HS-27A (cell line): ENCODE measurements around the gene ZNF544.
A peak's percentile ranks its signal among the peaks of the same experiment; 100 is the strongest.

Experiments used
- DNase-seq: peaks from one replicate; pipeline ENCODE4 v3.0.0-alpha.2; 2012; ENCODE audit warnings: low read depth, missing footprints

Gene ZNF544

DNA sequence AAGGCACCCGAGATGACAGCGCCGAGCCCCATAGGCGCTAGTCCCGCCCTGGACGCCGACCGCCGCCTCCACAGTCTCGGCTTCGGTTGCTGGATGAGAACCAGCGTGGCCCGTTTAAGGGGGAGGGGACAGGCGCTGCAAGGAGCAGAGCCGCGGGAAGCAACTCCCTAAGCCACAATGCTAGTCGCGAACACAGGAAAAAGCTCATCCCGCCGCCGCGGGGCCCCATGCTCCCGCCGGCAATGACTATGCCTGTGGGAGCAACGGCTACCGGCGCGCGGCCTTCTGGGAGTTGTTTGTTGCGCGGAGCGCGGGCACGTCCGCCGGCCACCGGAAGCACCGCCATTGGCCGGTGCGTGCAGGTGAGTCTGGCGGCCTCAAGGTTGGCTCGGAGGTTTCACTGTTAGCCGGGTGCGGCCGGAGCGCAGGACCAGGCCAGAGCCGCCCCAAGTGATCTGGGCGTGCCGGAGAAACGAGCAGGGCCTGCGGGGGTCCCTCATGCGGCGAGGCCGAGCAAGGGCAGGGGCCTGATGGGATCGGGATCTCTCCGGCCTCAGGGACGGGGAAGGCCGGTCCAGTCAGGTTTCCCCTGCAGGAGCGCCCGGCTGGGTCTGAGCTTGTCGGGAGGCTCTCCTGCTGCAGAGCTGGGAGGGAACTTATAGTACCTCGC lies at the start of gene ZNF544:
TSS of gene ZNF544 (plus strand) at position 330 of the 670 bp plus-strand sequence. CDS start 15,110 bp downstream, outside the sequence.
- DNase-seq, result peak; percentile 49

DNA sequence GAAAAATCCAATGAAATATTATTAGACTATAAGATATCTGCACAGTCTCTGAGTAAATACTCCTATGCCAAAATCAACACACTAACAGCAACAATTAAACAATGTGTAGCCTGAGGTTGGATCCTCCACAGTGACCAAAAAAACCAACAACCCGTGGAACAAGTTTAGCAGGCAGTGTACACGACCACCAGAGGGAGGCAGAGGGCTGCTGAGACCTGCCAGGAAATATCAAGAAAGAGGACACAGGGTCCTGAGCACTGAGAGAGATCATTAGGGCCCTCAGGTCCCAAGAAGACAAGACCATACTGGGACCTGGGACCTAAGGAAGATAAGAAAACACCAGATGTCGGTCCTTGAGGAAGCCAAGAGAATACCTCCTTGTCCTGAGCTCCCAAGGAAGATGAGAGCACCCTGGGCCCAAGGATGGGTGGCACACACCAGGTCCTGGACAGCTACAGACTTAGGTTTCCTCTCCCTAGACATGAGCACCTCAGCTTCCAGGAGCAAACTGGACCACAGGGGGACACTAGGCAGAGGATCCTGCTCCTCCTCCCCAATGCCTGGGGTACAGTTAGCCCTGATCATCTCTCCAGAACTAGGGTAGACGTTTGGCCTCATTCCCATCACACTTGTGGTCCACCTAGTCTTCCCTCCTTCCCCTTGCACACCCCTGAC lies 46.7 kb upstream of the ZNF544 start:
- DNase-seq, result peak; percentile 19

DNA sequence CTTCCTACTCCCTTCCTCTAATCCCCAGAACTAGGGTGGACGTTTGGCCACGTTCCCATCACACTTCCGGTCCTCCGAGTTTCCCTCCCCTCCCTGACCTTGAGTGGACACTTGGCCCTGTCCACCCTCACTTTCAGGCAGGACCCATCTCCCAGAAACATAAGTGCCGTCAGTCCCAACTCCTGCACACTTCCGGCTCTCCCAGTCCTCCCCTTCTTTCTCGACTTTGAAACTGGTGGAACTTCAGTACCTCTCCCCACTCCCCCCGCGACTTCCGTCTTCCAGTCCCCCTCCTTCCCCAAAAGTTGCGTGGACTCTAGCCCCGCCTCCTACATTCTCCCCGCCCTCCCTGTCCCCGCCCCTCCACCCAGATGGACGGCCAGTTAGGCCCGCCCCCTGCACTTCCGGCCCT lies 46.1 kb upstream of the ZNF544 start:
- DNase-seq, result no peak

DNA sequence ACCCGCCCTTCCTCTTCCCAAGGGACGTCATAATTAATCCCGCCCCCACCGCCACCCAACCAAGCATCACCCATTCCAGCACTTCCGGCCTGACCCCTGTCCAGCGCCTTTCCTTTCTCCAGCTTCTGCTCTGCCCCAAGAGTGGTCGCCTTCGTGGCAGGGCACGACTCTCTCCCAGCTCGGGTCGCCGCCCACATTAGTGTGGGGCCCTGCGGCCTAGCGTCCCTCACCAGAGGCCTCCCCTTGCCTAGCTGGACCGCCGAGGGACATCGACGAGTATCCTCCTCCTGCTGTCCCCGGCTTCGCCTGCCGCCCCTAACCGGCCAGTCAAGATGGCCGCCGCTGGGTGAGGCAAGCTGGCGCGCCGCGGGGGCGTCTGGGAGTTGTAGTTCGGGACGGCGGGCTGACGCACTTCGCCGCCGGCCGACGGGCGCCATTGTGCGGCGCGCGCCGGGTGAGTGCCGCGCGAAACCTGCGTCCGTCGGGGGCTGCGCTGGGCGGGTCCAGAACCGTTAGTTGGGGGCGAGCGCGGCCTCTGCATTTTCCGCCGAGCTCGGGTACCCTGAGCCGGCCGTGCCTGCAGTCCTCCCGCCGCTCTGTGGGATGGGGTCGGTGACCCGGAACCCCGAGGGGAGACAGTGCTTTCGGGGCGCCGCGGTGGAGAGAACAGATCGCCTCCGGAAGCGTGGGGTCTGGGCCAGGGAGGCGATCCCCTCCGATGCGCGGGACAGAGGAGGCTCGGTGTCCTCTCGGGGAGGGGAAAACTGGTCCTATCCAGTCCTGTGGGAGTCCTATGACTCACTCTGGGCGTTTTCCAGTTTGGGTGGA lies 45.5 kb upstream of the ZNF544 start, which contains the start of gene ZNF274:
TSS of gene ZNF274 (plus strand) at position 73 of the 828 bp plus-strand sequence. CDS start 905 bp downstream, outside the sequence.
- peak; percentile 90 for DNase-seq

DNA sequence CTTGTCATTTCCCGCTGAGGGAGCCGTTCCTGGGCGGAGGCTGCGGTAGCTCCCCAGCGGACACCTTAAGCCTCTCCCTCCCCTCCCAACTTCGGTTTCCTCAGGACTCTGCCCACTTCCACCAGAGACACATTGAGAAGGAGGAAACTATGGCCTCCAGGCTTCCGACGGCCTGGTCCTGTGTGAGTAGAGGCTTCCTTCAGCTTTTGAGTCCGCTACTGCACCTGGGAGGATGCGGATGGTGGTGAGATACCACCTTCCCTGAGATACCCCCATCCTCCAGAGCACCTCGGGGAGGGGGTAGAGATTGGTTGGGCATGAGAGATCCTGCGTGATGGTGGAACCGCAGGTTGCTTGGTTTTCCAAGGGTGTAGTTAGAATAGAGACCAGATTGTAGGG lies 44.9 kb upstream of the ZNF544 start:
- no peak for DNase-seq

DNA sequence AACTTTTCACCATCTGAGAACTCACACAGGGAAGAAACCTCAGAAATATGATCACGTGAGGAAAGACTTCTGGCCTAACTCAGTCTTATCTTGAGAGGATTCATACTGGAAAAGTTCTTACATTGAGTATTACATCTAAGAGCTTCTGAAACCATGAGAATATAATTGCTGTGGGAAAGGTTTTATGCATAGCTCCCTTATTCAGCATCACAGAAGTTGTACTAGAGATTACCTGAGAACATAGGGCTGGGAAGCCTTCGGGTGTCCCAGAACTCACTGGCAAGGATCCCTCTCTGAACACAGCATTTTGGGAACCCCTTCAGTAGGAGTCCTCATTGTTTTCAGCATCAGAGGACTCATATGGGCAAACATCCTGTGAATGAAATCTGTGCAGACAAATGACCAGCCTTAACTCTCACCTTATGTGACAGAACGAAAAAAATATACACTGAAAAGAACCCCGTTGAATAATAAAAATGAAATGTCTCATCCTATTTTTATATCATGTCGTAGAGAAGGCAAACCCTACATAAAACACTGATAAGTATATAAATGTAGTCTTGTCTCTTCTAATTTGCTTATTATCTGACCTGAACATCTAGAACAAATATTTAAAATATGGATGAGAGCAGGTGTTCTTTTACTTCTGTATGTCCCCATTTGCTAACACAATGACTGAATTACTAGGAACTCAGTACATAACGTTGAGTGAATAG lies 31.7 kb upstream of the ZNF544 start:
- DNase-seq, result peak; percentile 14

DNA sequence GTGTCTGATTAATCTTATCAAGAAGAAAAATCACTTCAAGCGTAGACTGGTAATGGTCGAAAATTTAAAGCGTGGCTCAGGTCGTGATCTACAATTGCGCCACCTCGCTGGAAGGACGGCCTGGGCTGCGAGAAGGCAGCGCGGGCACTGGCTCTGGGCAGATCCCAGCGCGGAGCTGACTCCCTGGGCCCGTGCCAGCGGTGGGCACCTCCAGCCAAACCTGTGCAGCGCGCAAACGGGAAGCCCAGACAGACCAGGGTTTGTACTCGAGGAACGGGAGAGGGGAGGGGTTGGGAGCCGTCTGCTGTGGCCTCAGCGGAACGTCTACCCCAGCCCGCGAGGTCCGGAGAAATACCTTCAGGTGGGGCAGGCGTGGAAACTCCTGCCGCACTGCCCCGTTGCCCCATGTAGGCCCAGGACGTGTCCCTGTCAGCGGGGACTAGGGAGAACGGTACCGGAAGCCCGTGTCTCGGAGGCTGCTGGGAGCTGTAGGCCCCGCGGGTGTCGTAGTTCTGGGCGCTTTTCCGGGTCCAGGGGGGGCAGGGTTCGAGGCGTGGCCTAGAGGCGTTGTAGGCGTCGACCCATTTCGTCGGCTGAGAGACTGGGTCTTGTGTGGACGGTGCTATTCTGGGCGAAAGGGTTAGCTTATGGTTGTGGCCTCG lies 24.8 kb upstream of the ZNF544 start:
- DNase-seq, result no peak

DNA sequence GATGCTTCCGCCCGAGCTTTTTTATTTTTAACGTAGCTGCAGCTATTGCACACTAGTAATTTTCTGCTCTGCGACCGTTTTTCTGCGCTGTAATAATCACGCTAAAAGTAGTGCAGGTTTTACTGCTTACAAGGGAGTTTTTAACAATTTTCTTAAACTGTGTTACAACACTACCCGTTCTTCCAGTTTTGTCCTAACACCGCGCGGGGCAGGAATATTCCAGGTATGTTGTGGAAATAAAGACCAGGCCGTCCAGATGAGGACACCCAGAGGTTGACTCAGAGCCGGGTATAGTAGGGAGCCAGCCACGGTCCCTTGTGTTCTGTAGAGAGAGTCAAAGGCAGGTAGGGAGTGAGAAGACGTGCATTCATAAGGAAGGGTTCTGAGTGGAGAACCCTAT lies 24.1 kb upstream of the ZNF544 start:
- no peak for DNase-seq

DNA sequence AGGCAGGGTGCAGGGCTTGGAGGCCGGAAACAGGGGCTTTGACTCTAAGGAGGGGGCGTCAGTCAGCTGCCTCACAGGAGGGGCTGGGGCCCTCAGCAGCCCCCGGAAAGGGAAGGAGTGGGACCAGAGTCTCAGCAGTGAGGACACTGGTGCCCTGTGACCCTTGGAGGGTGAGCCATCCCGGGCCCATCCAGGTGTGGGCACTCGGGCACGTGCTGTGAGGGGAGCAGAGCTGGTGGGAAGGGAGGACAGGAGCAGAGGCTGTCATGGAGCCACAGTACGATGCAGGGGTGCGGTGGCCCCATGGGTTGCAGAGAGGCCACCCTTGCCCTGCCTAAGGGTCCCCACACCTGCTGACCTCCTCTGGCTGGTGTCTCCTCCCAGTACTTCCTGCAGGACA lies 19.1 kb upstream of the ZNF544 start:
- no peak for DNase-seq

DNA sequence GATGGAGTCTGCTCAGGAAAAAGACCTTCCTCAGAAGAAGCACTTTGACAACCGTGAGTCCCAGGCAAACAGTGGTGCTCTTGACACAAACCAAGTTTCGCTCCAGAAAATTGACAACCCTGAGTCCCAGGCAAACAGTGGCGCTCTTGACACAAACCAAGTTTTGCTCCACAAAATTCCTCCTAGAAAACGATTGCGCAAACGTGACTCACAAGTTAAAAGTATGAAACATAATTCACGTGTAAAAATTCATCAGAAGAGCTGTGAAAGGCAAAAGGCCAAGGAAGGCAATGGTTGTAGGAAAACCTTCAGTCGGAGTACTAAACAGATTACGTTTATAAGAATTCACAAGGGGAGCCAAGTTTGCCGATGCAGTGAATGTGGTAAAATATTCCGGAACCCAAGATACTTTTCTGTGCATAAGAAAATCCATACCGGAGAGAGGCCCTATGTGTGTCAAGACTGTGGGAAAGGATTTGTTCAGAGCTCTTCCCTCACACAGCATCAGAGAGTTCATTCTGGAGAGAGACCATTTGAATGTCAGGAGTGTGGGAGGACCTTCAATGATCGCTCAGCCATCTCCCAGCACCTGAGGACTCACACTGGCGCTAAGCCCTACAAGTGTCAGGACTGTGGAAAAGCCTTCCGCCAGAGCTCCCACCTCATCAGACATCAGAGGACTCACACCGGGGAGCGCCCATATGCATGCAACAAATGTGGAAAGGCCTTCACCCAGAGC lies 16.2 kb upstream of the ZNF544 start:
- DNase-seq, result no peak

DNA sequence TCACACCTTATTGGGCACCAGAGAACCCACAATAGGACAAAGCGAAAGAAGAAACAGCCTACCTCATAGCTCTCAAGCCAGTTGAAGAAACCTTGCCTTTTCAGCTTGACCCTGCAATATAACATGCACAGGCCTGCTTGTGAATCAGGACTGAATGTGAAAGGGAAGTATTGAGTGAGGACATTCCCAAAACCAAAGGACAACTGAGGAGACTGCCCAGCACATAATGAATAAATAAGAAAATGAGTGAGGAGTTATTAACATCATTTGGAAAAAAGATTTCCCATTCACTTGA lies 15.7 kb upstream of the ZNF544 start:
- no peak for DNase-seq

DNA sequence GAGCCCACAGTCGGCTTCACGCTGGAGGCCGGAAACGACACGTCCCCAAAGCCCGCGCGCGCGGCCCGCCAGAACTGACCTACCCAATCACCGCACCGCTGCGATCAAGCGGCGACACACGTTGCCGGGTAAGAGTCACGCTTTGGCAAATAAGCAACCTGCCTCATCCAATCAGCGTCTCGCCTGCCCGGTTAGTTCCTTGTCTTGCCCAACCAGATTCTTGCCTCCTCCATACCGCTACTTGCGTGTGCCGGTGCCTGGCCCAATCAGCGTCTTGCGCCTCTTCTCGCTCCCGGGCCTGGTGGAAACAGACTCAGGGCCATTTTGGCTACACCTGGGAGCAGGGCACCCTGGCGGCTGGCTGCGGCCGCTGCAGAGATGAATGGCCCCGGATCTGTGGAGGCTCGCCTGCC lies 11.6 kb upstream of the ZNF544 start:
- DNase-seq, result no peak

DNA sequence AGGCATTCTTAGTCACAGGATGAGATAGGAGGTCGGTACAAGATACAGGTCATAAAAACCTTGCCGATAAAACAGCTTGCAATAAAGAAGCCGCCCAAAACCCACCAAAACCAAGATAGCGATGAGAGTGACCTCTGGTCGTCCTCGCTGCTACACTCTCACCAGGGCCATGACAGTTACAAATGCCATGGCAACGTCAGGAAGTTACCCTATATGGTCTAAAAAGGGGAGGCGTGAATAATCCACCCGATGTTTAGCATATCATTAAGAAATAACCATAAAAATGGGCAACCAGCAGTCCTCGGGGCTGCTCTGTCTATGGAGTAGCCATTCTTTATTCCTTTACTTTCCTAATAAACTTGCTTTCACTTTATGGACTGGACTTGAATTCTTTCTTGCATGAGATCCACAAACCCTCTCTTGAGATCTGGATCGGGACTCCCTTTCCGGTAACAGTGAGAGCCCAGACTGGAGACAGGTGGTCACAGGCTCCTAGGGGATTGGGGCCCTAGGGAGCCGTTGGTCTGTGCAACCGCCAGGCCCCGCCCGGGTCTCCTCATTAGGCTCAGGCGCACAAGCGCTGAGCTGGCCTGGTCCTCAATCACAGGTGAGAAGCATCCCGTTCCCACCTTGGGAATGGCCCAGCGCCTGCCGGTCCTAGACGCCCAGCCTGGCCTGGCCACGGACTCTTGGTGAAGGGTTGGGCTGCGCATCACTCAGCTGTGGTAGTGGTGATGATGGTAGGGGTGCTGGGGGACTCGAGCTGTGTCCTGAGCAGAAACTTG lies 10.9 kb upstream of the ZNF544 start:
- DNase-seq, result no peak

DNA sequence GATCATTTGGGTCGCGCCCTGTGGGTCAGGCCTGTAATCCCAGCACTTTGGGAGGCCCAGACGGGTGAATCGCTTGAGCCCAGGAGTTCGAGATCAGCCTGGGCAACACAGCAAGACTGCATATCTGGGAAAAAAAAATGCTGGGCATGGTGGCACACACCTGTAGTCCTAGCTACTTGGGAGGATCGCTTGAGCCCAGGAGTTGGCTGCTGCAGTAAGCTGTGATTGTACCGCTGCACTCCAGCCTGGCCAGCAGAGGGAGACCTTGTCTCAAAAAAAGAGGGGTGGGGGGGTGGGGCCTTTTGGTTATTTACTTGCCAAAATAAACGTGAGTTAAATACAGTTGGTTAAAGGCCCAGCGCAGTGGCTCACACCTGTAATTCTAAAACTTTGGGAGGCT lies 9.8 kb upstream of the ZNF544 start:
- no peak for DNase-seq

DNA sequence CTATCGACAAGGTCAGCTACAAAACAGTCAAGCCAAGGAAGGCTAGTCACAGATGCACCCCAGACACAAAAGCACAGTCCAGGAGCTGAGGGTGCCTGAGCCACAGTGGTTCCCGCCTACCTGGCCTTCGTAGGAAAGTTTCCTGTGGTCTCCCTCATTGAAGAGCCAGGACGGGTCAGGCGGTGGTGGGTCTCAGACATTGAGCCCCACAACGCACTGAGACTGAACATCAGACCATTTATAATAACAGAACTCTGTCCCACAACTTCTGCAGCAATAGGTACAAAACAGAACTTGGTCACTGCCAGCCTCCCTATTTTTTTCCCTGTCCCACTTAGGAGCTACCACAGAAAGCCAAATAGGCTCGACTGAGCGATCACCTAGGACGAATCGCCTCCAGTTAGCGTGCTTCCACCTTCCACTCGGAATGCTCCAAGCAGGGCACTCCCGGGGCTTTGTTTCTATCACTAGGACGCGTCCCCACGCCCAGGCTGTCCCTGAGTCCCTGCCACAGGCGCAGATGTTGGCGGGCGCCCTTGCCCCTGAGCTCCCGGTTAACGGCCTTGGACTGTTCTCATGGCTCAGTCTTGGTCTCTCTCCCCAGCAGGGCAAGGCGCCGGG lies 640 bp upstream of the ZNF544 start:
- DNase-seq, result no peak

DNA sequence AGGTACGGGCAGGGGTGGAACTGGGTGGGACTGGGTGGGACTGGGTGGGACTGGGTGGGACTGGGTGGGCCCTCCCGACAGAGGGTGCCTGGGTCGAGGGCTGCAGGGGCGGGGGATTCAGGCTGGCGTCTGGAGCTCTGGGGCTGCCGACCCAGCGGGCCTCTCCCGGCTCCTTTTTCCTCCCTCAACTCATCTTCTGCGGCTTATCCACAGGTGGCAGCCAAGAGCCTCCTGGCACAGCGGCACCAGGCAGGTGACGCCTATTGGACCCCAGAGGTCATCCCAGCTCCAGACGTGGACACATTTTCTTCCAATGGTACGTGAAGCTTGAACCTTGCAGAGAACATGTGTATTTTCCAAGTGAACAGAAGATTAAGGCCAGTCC lies 533 bp downstream of the ZNF544 start:
- DNase-seq, result no peak

DNA sequence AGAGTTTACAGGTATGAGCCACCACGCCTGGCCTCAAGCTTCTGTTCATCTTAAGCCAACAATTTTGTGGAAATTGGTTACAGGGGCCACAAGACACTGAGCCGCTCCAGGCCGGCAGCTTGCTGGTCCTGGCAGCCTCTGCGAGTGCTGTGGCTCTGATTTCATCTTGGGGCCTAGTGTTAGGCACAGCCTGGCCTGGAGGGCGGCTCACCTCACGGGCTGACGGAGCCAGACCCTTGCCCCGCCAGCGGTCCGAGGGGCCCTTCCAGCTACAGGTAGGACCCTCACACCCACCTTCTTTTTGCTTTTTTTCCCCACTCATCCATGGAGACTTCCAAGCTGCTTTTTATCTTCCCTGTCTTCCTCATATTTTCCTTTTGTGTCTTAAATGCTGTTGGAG lies 8.6 kb downstream of the ZNF544 start:
- DNase-seq, result no peak

DNA sequence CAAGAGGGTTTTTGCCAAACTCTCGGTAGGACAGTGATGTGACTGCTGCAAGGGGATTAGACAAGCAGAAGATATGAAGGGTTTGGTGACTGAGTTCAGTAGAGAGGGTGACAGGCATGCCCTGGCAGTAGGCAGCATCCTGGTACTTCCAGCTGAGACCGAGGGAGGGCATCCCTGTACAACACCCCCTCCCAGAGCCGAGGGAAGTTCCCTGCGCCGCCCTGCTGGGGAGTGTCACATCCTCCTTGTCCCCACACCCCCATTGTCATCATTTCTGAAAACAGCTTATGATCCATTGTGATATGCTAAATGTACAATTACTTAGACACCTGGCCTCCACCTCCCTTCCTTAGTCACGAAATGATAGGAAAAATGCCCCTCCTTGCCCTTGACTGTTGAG lies 14.6 kb downstream of the ZNF544 start:
- DNase-seq, result no peak

DNA sequence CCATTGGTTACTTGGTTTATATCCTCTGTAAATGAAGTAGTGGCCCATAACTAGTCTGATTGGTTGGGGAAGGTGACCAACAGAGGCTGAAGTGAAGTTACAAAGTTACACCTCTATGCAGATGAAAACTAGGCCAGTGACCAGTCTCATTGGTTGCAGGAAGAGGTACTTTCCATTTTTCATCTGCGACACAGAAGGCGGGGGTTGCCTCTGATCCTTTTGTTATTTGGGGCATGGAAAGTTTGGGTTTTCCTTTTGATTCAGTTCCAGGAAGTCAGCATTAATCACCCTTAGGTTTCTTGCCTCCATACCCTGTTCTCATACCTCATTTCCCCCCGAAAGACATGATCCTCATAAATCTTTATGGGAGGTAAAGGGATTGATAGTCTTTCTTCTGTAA lies 20.2 kb downstream of the ZNF544 start:
- no peak for DNase-seq

DNA sequence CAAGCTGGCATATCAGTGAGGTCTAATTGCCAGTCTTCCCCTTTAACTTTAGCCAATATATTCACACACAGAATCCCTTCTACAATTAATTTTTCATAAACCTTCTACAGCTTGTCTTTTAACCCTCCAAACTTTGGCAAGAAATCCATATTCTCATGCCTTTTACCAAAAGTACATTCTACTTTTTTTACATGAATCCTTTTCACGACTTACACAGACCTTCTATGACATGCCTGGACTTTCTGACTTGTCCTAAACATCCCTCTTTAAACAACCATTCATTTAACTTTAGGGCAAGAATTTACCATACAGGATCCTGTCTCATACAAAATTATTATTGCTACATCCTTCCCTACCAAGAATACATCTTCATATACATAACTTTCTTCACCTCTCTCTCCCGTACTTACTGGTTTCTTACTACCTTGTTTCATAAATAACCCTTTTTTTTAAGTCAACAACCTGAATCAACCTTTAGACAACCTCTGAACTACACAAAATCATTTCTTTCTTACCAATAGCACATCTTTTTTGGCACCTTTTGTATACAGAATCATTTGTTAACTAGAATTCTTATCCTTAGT lies 23.5 kb downstream of the ZNF544 start:
- DNase-seq, result no peak
